ENCODE measurements around the gene ARAP3. TPM values are rescaled to one million over a fixed set of nuclear protein-coding genes. Genes with fewer than 3 reads are reported as not detected.

Gene ARAP3
- total and polyA plus RNA-seq, 2 experiments from 2014 or later, result 18.4 to 33.2 TPM

- Histone ChIP-seq H3K4me1 (ENCODE audit: insufficient read depth) (peaks cover 13% of the 10 kb centered on the region), H3K79me2 (replicated peaks; ENCODE audit: insufficient read depth) (no peaks in the 10 kb centered on the region), H3F3A (replicated peaks; ENCODE audit: low read depth) (peaks cover 2% of the 10 kb centered on the region; the same call in 1 of the 2 replicates), H4K20me1 (replicated peaks; ENCODE audit: insufficient read depth) (no peaks in the 10 kb centered on the region), H3K4me3 (no peak overlapping the region), H3K9me2 (ENCODE audit: insufficient read depth) (no peaks in the 10 kb centered on the region), H3K27ac (ENCODE audit: low read depth) (no peak overlapping the region), H3K36me3 (ENCODE audit: insufficient read depth) (no peaks in the 10 kb centered on the region; the same call in 1 of the 2 replicates), H3K4me2 (no peak overlapping the region), H3K27me3 (ENCODE audit: insufficient read depth) (peaks cover 49% of the 10 kb centered on the region), H2AFZ (no peak overlapping the region)
- Mint-ChIP-seq H3K4me3 (no peak overlapping the region), H3K36me3 (ENCODE audit: low read depth) (no peaks in the 10 kb centered on the region), H3K4me1 (peaks cover 16% of the 10 kb centered on the region; the same call in 2 of the 3 replicates), H3K27ac (no peak overlapping the region), H3K27me3 (ENCODE audit: insufficient read depth, low read depth, poor library complexity) (peaks cover 11% of the 10 kb centered on the region), H3K9me3 (no peaks in the 10 kb centered on the region)
- ATAC-seq, result no peak
- no peak for DNase-seq (ENCODE audit: low spot score)
- TF ChIP-seq JUNB (IDR thresholded peaks at IDR 0.05; ENCODE audit: unreplicated experiment) (no peak), EZH2 (IDR thresholded peaks at IDR 0.05; ENCODE audit: low read depth, unreplicated experiment) (no peak), ZNF462 (CRISPR knock-in tag; IDR thresholded peaks at IDR 0.05) (no peak), ZNF331 (CRISPR knock-in tag; IDR thresholded peaks at IDR 0.05; ENCODE audit: low read depth) (no peak), POLR2AphosphoS5 (IDR thresholded peaks at IDR 0.05; ENCODE audit: low read depth) (no peak), CTCF (conservative IDR thresholded peaks at IDR 0.05; ENCODE audit: low read depth in 2 of 2) (no peak), CREB1 (CRISPR knock-in tag; IDR thresholded peaks at IDR 0.05; ENCODE audit: low read depth) (no peak), ZNF114 (CRISPR knock-in tag; IDR thresholded peaks at IDR 0.05) (no peak), NANOG (IDR thresholded peaks at IDR 0.05; ENCODE audit: borderline replicate concordance) (no peak), STAT1 (IDR thresholded peaks at IDR 0.05; ENCODE audit: unreplicated experiment) (no peak), ETS1 (IDR thresholded peaks at IDR 0.05) (no peak), EZH2phosphoT487 (IDR thresholded peaks at IDR 0.05; ENCODE audit: unreplicated experiment) (no peak), REST (IDR thresholded peaks at IDR 0.05; ENCODE audit: unreplicated experiment) (no peak)
Measured at GRCh38 chr5:141705469-141705868, 23.4 kb upstream of the ARAP3 start.
